Ammon's horn (tissue), 1 donor: Measurements from ENCODE around the gene EPHX1.
"Not testable (repeated sequence)": the region's sequence is repeated elsewhere in the genome, so short reads cannot be mapped to it uniquely, and the experiment has no call there.

Source experiments
- DNase-seq: peaks from one replicate; pipeline ENCODE4 v3.0.0-alpha.2; 2016; ENCODE audit warnings: low spot score

Gene EPHX1

GRCh38 chr1:225816643-225817538 is 7.0 kb downstream of the EPHX1 start:
- peak; percentile 33 for DNase-seq

DNA sequence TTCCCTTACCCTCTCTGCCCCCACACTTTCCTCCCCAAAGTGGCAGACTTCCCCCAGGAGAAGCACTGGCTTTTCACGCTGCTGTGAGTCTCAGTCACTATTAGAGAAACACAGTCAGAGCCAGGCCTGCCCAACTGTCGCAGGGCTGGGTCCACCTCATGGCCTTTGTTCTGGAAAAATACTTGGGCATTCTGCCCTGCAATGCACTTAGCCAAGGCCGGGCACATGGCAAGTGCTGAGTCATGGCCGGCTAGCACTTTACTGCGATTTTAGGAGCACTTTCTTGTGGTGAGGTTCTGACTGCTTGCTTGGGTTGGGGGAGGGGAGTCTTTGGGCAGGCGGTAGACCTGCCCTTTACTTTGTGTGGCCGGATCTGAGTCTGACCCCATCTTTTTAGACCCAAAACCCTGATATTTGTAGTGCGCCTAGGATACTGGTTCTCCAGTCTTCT is 7.7 kb downstream of the EPHX1 start:
- DNase-seq, result peak; percentile 89

DNA sequence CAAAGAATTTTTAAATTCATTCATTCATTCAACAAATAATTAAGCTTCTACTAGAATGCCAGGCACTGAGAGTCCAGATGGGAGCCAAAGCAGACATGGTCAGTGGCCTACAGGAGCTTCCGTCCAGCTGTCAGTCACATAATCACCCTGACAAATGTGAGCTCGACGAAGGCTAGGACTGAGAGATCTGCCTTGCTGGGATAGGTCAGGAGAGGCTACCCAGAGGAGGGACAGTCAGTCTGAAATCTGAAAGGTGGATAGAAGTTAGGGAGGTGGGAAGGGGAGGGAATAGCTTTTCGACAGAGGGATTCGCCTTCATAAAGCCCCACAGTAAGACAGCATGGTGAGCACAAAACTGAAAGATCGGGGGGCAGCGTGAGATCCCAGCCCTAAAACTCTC is 8.3 kb downstream of the EPHX1 start:
- DNase-seq, result no peak

- DNase-seq, result no peak
Observed at GRCh38 chr1:225819346-225820192, 9.6 kb downstream of the EPHX1 start.

- DNase-seq, result no peak
Observed at GRCh38 chr1:225820522-225821120, 10.7 kb downstream of the EPHX1 start.

GRCh38 chr1:225822655-225823403 is 12.9 kb downstream of the EPHX1 start:
- no peak for DNase-seq

DNA sequence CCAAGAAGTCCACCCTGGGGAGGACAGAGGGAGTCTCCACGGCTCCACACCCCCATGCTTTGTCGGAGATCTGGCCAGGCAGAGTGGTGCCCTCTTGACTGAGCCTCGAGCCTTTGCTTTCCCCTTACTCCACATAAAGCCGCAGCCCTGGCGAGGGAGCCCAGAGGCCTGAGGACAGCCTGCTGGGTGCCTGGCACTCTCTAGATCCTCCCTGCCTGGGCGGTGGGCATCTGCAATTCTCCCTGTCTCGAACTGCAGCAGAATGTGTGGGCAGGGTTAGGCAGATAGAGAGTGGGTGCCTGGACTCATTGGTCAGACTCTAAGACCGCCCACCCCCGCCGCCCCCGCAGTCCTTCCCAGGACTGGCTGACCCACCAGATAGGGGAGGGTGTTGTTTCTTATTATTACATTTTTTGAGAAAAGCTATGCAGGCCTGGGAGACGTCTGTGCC is 13.9 kb downstream of the EPHX1 start:
- no peak for DNase-seq

- no peak for DNase-seq
Observed at GRCh38 chr1:225824533-225824941, 14.6 kb downstream of the EPHX1 start.

GRCh38 chr1:225825078-225825477 is 15.2 kb downstream of the EPHX1 start:
- DNase-seq, result no peak

DNA sequence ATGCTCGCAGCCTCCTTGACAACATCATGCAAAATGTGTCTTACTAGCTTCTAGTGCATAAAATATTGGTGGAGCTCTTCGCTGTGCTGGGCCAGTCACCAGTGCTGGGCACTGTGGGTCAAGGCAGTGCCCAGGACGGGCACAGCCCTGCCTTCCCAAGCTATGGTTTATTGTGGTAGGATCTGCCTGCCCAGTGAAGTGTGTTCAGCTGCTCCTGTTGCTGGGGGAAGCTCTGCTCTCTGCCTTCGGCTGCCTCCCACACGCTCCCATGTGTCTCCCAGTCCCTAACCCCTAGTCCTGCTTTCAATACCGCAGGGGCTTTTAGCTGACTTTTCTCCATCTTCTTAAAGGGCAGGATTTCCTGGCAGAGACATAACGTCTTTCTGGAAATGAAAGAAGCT is 15.7 kb downstream of the EPHX1 start:
- peak; percentile 57 for DNase-seq

GRCh38 chr1:225827076-225827475 is 17.2 kb downstream of the EPHX1 start:
- DNase-seq, result no peak

DNA sequence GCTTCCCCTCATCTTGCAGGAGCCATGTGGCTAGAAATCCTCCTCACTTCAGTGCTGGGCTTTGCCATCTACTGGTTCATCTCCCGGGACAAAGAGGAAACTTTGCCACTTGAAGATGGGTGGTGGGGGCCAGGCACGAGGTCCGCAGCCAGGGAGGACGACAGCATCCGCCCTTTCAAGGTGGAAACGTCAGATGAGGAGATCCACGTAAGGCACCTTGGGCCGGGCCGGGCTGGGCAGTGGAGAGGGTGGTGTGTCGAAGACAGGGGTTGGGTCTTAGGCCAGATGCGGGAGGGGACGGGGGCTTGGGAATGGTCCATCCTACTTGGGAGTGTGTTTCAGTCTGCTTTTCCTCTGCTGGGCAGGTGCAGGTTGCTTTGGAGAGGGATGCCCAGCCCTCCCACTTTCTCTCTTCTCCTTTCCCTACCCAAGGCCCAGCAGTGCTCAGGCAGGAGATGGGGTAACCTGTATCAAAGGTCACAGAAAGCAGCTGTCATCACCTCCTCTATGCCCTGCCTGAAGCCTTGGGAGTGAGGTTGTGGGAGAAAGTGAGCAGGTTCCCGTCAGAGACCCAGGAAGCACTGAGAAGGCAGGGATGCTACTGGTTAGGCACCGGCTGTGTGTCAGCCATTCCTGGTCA is 18.9 kb downstream of the EPHX1 start:
- DNase-seq, result no peak

DNA sequence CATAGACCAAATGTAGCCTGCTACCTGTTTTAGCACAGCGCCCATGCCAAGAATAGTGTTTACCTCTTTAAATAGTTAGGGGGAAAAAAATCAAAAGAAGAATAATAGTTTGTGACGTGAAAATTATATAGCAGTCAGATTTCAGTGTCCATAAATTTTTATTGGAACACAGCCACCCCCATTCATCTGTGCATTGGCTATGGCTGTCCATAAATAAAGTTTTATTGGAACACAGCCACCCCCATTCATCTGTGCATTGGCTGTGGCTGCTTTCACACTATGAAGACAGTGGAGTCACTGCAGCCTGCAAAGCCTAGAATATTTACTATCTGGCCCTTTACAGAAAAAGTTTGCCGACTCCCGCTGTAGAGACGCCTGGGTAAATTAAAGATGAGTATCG is 20.9 kb downstream of the EPHX1 start:
- DNase-seq, result no peak

GRCh38 chr1:225834417-225835329 is 24.7 kb downstream of the EPHX1 start:
- peak; percentile 62 for DNase-seq

DNA sequence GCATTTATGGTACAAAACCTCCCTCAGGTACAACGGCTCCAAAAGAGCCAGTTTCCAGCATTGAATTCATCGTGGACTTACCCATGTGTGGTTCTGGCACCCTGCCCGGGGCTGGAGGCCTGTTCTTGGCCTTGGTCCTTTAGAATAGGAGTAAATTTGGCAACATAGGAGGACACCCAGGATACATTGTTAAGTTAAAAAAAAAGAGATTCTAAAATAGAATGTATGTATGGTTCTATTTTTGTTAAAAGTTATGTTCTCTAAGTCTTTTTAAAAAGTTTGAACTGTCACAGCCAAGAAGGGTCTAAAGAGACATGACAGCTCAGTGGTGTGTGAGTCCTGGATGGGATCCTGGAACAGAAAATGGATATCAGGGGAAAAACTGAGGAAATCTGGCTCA is 25.9 kb downstream of the EPHX1 start:
- no peak for DNase-seq

GRCh38 chr1:225836296-225836695 is 26.4 kb downstream of the EPHX1 start:
- not testable (repeated sequence) for DNase-seq

DNA sequence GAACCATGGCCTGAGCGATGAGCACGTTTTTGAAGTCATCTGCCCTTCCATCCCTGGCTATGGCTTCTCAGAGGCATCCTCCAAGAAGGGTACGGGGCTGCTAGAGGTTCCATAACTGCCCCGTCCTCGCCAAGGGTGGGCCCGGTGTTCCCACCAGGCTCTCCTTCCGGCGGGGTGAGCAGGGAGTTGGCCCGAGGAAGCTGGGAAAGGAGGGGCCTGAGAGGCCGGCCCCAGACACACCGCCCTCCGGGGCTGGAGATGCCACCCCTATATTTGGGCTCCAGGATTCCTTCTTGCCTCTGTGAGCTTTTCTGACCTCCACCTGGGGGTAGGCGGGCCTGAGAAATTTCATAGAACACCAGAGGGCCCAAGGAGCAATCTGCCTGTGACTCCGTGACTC is 28.9 kb downstream of the EPHX1 start:
- DNase-seq, result no peak

GRCh38 chr1:225840223-225840610 is 30.3 kb downstream of the EPHX1 start:
- DNase-seq, result no peak

DNA sequence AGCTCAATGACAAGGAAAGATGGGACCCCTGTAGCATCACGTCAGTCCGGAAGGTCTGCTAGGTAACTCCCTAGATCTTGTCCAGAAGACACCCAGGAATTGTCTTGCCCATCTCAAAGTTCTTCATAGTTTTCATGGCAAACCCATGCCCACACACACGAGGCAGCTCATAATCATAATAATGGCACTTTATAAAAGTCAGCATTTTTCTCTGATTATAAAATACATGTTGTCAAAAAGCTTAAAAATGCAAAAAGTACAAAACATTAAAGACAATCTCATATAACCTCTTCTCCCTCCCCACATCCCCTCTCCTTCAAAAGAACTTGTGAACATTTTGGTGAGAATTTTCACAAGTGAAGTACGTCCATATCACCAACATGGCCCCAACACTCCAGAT is 30.8 kb downstream of the EPHX1 start:
- DNase-seq, result no peak

DNA sequence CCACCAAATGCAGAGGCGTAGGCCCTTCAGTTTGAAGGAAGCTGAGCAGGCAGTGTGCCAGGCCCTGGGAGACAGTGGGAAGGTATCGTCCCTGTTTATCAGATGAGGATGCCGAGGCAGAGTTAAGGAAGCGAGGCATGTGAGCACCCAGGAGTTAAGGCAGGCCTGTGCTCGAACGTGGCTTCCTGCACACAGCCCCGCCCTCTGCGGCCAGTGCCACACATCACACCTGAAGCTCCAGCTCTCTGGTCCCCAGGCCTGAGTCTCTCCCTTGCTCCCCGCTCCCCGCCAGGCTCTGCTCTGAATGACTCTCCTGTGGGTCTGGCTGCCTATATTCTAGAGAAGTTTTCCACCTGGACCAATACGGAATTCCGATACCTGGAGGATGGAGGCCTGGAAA is 32.1 kb downstream of the EPHX1 start:
- no peak for DNase-seq
